HAP-1 (cell line): Measurements from ENCODE around the gene CTH.
A peak's percentile ranks its signal among the peaks of the same experiment; 100 is the strongest.
"Not testable (repeated sequence)": the region's sequence is repeated elsewhere in the genome, so short reads cannot be mapped to it uniquely, and the experiment has no call there.

Source experiments
- DNase-seq, 2 experiments: peaks; one replicate each; pipeline ENCODE4 v3.0.0-alpha.2; 2016 to 2020; ENCODE audit warnings: low spot score in 2 of 2
- H3K27me3 ChIP-seq: fragments of 250-450 bp; sonication (Bioruptor Pico); 2 replicates; pipeline ENCODE4 v1.5.1; 2020; ENCODE audit warnings: low read depth, mild to moderate bottlenecking, moderate library complexity
- H3K36me3 ChIP-seq: fragments of 250-450 bp; sonication (Bioruptor Pico); replicated peaks from 2 replicates; pipeline ENCODE4 v1.5.1; 2020; ENCODE audit warnings: mild to moderate bottlenecking
- H3K4me1 ChIP-seq: fragments of 250-450 bp; sonication (Bioruptor Pico); 2 replicates; pipeline ENCODE4 v1.5.1; 2020; ENCODE audit warnings: mild to moderate bottlenecking
- H3K4me3 ChIP-seq: fragments of 250-450 bp; sonication (Bioruptor Pico); 2 replicates; pipeline ENCODE4 v1.5.1; 2020; ENCODE audit warnings: mild to moderate bottlenecking, moderate library complexity
- H3K9me3 ChIP-seq: fragments of 250-450 bp; sonication (Bioruptor Pico); 2 replicates; pipeline ENCODE4 v1.5.1; 2020; ENCODE audit warnings: mild to moderate bottlenecking, moderate library complexity
- in situ Hi-C: fragments of 300-500 bp; cut with MboI; formaldehyde crosslinking; loops from 3 replicates; pipeline ENCODE4 v1.14.3; 2020; ENCODE audit warnings: low sequenced_read_pairs, inconsistent platforms, mixed read lengths

CTH gene

GRCh38 chr1:70443739-70444138 lies 32.7 kb downstream of the CTH start:
- Histone ChIP-seq H3K4me1 (peaks cover 38% of the 10 kb centered on the region), H3K9me3 (no peaks in the 10 kb centered on the region), H3K27me3 (no peaks in the 10 kb centered on the region), H3K36me3 (peaks cover 9% of the 10 kb centered on the region), H3K4me3 (no peak overlapping the region)
- DNase-seq, result peak in 1 of 2 experiments; percentile 52
- in situ Hi-C loops, result loop anchor here (25.0 kb wide), 1 partner anchor 619 kb away; no protein-coding TSS in a partner anchor

GRCh38 chr1:70449049-70449448 lies 38.0 kb downstream of the CTH start:
- Histone ChIP-seq H3K4me3 (no peak overlapping the region), H3K4me1 (peaks cover 4% of the 10 kb centered on the region), H3K9me3 (no peaks in the 10 kb centered on the region), H3K27me3 (no peaks in the 10 kb centered on the region), H3K36me3 (no peaks in the 10 kb centered on the region)
- DNase-seq, result no peak
- in situ Hi-C loops, result loop anchor here (25.0 kb wide), 1 partner anchor 613 kb away; no protein-coding TSS in a partner anchor

GRCh38 chr1:70452164-70452939 lies 41.3 kb downstream of the CTH start:
- H3K9me3 ChIP-seq, DNase-seq, H3K4me3 ChIP-seq, in situ Hi-C loops, H3K36me3 ChIP-seq, H3K4me1 ChIP-seq, H3K27me3 ChIP-seq: not testable (repeated sequence)

DNA sequence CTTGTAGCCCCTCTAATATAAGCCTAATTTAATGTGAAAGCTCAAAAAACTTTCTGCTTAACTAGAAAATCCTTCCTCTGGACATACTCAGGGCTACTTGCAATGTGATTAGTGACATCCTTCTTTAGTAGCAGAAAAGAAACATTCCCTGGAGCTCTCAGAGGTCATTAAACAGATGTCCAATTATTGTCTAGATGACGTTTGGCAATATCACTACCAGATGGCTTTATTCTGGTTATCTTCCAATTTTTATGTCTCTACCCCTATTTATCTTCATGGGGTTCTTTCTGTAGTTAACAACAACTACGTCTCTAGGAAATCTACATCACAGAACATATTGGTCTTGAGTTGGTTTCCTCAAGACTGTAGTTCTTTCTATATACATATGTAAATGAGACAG lies 44.2 kb downstream of the CTH start:
- Histone ChIP-seq H3K4me3 (no peak overlapping the region), H3K4me1 (peaks cover 10% of the 10 kb centered on the region), H3K27me3 (no peaks in the 10 kb centered on the region), H3K9me3 (no peaks in the 10 kb centered on the region), H3K36me3 (no peaks in the 10 kb centered on the region)
- DNase-seq, result peak in 1 of 2 experiments; percentile 13
- in situ Hi-C loops, result no loop called here

DNA sequence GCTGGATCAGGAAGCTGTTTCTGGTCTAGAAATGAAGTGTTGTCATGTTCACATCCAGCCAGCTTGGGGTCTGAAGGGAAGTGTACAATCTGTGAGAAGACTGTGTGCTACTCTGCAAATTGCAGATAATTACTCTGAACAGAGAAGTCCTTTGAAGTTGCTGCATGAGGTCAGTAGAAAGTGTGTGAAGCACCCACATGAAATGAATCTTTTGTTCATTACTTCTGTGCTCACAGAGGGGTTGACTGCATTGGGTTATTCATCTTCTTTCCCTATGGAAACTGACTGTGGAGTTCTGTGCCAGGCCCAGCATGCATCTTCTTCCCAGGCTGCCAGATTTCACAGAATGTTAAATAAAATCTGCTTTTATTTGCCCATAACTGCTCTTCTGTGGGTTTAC lies 47.1 kb downstream of the CTH start:
- H3K4me3 ChIP-seq, result no peak overlapping the region
- H3K36me3 ChIP-seq, result no peaks in the 10 kb centered on the region
- in situ Hi-C loops, result no loop called here
- peaks cover 3% of the 10 kb centered on the region; the same call in 1 of the 2 replicates for H3K9me3 ChIP-seq
- H3K4me1 ChIP-seq, result peaks cover 35% of the 10 kb centered on the region
- no peak for DNase-seq
- no peaks in the 10 kb centered on the region for H3K27me3 ChIP-seq

DNA sequence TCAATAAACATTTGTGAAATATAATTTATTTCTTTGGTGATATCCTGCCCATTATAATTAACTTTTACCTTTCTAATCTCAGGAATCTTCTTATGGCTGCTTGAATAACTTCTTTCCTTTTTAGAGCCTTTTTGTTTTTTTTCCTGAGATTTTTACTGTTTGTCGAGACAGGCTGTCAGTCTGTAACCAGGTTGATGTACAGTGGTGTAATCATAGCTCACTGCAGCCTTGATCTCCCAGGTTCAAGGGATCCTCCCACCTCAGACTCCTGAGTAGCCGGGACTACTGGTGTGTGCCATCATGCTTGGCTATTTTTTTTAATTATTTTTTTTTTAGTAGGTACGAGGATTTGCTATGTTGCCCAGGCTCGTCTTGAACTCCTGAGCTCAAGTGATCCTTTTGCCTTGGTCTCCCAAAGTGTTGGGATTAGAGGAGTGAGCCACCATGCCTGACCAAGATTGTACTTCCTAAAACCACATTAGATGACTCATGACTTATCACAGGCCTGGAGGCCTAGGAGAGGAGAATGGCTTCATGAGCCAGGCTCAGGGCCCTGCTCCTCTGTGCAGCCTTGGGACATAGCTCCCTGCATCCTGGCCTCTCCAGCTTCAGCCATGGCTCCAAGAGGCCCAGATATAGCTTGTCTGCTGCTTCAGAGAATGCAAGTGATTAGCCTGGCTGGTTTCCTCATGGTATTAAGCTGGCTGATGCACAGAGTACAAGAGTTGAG lies 48.6 kb downstream of the CTH start:
- H3K36me3 ChIP-seq, result no peaks in the 10 kb centered on the region
- peaks cover 3% of the 10 kb centered on the region; the same call in 1 of the 2 replicates for H3K9me3 ChIP-seq
- in situ Hi-C loops, result no loop called here
- peaks cover 35% of the 10 kb centered on the region for H3K4me1 ChIP-seq
- no peak overlapping the region for H3K4me3 ChIP-seq
- DNase-seq, result no peak
- no peaks in the 10 kb centered on the region for H3K27me3 ChIP-seq

GRCh38 chr1:70460740-70461713 lies 50.0 kb downstream of the CTH start:
- in situ Hi-C loops, H3K27me3 ChIP-seq, H3K9me3 ChIP-seq, H3K36me3 ChIP-seq, H3K4me3 ChIP-seq: not testable (repeated sequence)
- DNase-seq, result peak; percentile 32 to 60
- H3K4me1 ChIP-seq, result peaks cover 30% of the 10 kb centered on the region

DNA sequence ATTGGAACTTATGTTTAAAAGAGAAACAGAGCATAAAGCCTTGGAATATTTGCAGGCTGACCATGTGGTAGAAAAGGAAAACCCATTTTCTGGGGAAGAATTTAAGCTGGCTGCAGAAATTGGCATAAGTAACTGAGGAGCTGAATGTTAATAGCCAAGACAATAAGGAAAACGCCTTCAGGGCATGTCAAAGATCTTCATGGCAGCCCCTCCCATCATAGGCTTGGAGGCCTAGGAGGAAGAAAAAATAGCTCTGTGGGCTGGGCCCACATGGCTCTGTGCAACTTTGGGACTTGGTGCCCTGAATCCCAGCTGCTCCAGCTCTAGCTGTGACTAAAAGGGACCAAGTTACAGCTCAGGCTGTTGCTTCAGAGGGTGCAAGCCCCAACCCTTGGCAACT lies 51.5 kb downstream of the CTH start:
- H3K27me3 ChIP-seq, result no peaks in the 10 kb centered on the region
- H3K9me3 ChIP-seq, result peaks cover 3% of the 10 kb centered on the region; the same call in 1 of the 2 replicates
- peak; percentile 49 to 58 for DNase-seq
- no peaks in the 10 kb centered on the region for H3K36me3 ChIP-seq
- H3K4me3 ChIP-seq, result no peak overlapping the region
- H3K4me1 ChIP-seq, result peaks cover 30% of the 10 kb centered on the region
- in situ Hi-C loops, result no loop called here

DNA sequence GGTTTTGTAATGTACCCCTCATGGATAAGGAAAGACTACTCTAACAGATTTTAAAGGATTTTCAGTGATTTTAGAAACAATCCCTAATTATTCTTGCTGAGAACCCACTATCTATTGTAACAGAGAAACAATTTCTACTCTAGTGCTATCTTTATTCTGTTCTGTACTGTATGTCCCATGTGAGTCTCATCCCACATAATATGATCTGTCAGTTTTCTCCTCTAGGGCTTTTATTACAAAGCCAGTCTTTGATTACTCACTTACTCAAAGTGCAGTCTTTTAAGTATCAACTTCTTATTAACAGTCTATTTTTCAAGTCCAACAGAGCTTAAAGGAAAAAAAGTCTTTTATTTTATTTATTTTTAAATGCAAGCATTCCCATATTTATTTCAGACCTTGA lies 54.8 kb downstream of the CTH start:
- in situ Hi-C loops, result no loop called here
- no peak for DNase-seq

GRCh38 chr1:70467531-70467930 lies 56.5 kb downstream of the CTH start:
- no peak overlapping the region for H3K4me3 ChIP-seq
- no peaks in the 10 kb centered on the region for H3K36me3 ChIP-seq
- H3K27me3 ChIP-seq, result no peaks in the 10 kb centered on the region
- H3K4me1 ChIP-seq, result peaks cover 2% of the 10 kb centered on the region
- DNase-seq, result no peak
- H3K9me3 ChIP-seq, result no peaks in the 10 kb centered on the region
- in situ Hi-C loops, result no loop called here

More for the DNA sequence above, 54.8 kb downstream of the CTH start:
- H3K4me1 ChIP-seq, result peaks cover 19% of the 10 kb centered on the region
- no peaks in the 10 kb centered on the region for H3K36me3 ChIP-seq
- H3K9me3 ChIP-seq, result peaks cover 3% of the 10 kb centered on the region; the same call in 1 of the 2 replicates
- no peak overlapping the region for H3K4me3 ChIP-seq
- no peaks in the 10 kb centered on the region for H3K27me3 ChIP-seq

DNA sequence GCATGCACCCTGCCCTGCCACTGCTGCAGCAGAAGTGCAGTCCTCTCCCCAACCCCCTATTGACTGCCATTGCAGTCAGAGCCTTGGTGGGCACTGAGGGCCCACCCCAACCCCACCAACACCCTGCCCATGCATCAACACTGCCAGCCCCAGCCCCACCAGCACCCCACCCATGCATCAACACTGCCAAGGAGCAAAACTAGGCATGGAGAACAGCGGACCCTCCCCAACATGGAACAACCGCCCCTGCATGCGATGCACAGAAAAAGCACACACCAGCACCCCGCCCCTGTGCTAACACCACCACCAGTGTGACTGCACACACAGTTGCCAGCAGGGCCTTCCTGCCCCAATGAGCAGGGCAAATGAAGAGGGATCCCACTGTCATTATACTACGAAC lies 57.1 kb downstream of the CTH start:
- no peaks in the 10 kb centered on the region for H3K9me3 ChIP-seq
- H3K27me3 ChIP-seq, result no peaks in the 10 kb centered on the region
- in situ Hi-C loops, result no loop called here
- no peaks in the 10 kb centered on the region for H3K36me3 ChIP-seq
- DNase-seq, result no peak
- H3K4me1 ChIP-seq, result no peaks in the 10 kb centered on the region
- H3K4me3 ChIP-seq, result no peak overlapping the region

DNA sequence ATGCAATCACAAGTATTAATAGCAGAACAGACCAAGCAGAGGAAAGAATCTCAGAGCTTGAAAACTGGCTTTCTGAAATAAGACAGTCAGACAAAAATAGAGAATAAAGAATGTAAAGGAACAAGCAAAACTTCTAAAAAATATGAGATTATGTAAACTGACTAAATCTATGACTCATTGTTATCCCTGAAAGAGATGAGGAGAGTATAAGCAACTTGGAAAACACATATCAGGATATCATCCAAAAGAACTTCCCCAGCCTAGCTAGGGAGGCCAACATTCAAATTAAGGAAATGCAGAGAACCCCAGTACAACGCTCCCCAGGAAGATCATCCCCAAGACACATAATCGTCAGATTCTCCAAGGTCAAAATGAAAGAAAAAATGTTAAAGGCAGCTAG lies 58.1 kb downstream of the CTH start:
- H3K36me3 ChIP-seq, H3K27me3 ChIP-seq, H3K4me1 ChIP-seq, DNase-seq, in situ Hi-C loops, H3K9me3 ChIP-seq, H3K4me3 ChIP-seq: not testable (repeated sequence)

- H3K36me3 ChIP-seq, result no peaks in the 10 kb centered on the region
- no peak for DNase-seq
- H3K9me3 ChIP-seq, result no peaks in the 10 kb centered on the region
- no peaks in the 10 kb centered on the region for H3K27me3 ChIP-seq
- H3K4me1 ChIP-seq, result no peaks in the 10 kb centered on the region
- in situ Hi-C loops, result loop anchor here (25.0 kb wide), 1 partner anchor 338 kb away; no protein-coding TSS in a partner anchor
- H3K4me3 ChIP-seq, result no peak overlapping the region
Measured at GRCh38 chr1:70475023-70475422, 64.0 kb downstream of the CTH start.
